Choroid plexus epithelial cell (primary cell): ENCODE data around the gene TBCA.

Source experiments
- DNase-seq: peaks from one replicate; pipeline ENCODE4 v3.0.0-alpha.2; 2010; ENCODE audit warnings: low read depth
- H3K4me3 ChIP-seq: 2 replicates; pipeline ENCODE4 v1.5.1; 2011; ENCODE audit warnings: low read depth, mild to moderate bottlenecking, control low read depth, low read length, moderate library complexity
- TF ChIP-seq, protein P1 (sequence below): conservative IDR thresholded peaks from 2 replicates; pipeline ENCODE4 v1.5.1; 2011; ENCODE audit warnings: low read depth, mild to moderate bottlenecking, control low read depth, inconsistent platforms, low read length, moderate library complexity

The TBCA gene

DNA sequence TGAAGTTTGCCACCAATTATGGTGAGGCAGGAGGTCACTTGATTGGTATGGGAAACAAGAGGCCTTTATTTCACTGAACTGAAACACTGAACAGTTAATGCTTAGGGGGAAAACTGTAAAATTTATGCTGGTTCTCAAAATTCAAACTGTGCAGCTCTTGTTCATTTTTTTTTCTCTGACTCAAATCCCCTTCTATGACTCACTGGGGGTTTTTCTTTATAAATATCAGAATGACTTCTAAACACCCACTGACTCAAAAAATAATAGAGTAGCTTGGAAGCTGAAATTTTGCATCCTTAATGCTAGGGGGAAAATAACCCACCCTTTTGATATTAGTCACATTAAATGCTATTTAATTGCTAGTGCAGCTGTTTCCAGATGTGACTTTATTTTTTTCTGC is 113.5 kb downstream of the TBCA start:
- TF ChIP-seq, protein P1, sequence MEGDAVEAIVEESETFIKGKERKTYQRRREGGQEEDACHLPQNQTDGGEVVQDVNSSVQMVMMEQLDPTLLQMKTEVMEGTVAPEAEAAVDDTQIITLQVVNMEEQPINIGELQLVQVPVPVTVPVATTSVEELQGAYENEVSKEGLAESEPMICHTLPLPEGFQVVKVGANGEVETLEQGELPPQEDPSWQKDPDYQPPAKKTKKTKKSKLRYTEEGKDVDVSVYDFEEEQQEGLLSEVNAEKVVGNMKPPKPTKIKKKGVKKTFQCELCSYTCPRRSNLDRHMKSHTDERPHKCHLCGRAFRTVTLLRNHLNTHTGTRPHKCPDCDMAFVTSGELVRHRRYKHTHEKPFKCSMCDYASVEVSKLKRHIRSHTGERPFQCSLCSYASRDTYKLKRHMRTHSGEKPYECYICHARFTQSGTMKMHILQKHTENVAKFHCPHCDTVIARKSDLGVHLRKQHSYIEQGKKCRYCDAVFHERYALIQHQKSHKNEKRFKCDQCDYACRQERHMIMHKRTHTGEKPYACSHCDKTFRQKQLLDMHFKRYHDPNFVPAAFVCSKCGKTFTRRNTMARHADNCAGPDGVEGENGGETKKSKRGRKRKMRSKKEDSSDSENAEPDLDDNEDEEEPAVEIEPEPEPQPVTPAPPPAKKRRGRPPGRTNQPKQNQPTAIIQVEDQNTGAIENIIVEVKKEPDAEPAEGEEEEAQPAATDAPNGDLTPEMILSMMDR, result no peak
- DNase-seq, result no peak
- H3K4me3 ChIP-seq, result no peak overlapping the region

DNA sequence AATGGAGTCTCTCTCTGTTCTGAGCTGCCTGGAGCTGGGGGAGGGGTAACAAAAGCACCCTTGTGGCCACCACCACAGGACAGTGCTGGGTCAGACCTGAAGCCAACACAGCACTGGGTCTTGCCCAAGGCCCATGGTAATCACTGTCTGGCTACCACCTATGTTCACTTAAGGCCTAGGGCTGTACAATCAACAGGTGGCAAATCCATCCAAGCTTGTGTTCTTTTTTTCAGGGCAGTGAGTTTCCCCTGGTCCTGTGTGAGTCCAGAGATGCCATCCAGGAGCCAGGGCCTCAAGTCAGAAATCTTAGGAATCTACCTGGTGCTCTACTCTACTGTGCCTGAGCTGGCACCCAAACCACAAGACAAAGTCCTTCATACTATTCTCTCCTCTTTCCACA is 117.5 kb downstream of the TBCA start:
- TF ChIP-seq, protein P1, result no peak

DNA sequence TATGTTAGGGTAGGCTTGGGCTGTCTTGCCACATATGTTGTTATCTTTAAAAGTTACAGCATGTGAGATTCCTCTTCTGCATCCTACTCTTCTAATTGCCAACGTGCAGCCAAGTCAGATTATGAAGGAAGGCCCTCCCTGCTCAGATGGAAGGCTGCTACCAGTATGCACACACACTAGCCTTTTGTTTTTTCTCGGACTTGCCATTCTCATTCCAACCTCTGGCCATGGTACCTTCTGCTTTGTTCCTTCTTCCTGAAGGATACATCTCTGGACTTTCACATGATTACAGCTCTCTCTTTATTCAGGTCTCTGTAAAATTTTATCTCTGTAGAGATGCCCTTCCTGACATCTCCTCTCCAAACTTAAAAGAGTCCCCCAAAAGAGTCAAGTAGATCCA is 124.8 kb downstream of the TBCA start:
- H3K4me3 ChIP-seq, result no peak overlapping the region
- no peak for DNase-seq
- TF ChIP-seq, protein P1, result no peak

More for the DNA sequence above, 117.5 kb downstream of the TBCA start:
- DNase-seq, result no peak
- no peak overlapping the region for H3K4me3 ChIP-seq

DNA sequence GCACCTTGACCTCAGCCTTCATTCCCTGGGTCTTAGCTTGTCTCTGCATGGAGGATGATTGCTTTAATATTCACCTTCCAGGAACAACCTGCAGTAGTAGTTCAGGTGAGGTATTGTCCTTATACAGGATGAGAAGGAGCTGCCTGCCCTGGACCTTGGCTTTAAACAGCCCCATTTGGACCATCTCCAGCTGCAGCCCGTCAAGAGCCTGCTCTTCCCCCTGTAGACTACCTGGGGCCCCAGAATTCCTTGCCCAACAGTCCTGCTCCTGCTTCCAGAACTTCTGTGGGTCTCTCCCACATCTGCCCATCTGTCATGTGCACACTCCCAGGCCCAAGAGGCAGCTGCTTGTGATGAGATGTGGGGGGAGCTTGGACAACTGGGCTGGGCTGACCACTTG is 125.5 kb downstream of the TBCA start:
- H3K4me3 ChIP-seq, result no peak overlapping the region
- TF ChIP-seq, protein P1, result no peak
- no peak for DNase-seq

DNA sequence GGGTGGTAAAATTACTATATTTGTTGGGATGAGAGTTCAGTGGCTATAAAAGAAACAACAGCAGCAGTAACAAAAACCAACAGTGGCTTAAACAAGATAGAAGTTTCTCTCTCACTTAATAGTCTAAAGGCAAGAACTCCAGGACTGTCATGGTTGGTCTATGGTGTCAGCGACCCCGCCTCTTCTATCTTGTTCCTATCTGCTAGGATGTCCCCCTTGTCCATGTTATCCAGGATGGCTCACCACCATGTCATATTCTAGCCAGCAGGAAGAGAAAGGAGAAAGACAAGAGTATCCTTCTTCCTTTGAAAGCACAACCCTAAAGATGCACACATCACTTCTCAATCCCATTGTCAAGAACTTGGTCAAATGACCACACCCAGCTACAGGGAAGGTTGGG is 126.4 kb downstream of the TBCA start:
- H3K4me3 ChIP-seq, result no peak overlapping the region
- TF ChIP-seq, protein P1, result no peak
- no peak for DNase-seq

DNA sequence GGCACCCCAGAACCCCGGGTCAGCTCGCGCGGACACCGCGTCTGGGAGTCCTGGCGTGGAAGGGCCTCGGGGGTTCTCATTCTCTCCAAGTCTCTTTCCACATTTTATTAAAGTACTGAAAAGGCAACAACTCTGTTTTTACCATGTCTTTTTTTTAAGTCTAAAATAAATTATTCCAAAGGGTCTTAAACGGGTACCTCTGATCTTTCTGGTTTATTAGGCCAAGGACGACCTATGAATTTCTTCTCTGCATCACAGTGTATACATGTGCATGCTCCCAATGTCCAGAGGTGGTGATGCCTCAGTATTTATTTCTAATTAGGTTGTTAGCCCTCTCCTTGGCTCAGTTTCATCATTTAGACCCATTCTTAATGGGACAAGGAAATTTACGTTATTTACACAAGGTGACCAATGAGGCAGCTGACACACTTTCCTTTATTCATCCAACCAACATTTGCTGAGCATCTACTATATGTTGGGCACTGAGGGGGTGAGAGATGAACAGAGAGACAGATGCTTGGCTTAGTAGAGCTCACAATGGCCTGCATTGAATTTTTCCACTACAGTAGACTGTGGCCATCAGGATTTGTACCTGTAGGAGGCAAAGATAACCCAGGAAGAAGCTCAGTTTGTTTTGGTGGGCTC is 130.0 kb downstream of the TBCA start:
- no peak overlapping the region for H3K4me3 ChIP-seq
- DNase-seq, result no peak
- TF ChIP-seq, protein P1, result no peak
